K562 (cell line): ENCODE measurements around the gene TMEM135. TPM values are rescaled to one million over a fixed set of nuclear protein-coding genes. Genes with fewer than 3 reads are reported as not detected.

Experiments
- ATAC-seq: fragments of 200-7000 bp; cut with Tn5 transposase; 3 replicates; pipeline ENCODE4 v1.9.1; 2020; ENCODE audit warnings: moderate library complexity
- BruUV-seq: library from RNA; stranded (reverse); fragments of 400-500 nt; replicated peaks from 2 replicates; lab custom pipeline; 2021; lab: Mats Ljungman, UMichigan
- CTCF ChIA-PET: fragments of 300-600 bp; formaldehyde crosslinking; extraction: SDS; loops from one replicate; lab custom pipeline; 2021; ENCODE audit warnings: low intra/inter-chr PET ratio; lab: Yijun Ruan, JAX
- POLR2A ChIA-PET: fragments of 300-600, 350-650 bp; sonication (Branson Sonifier 250); formaldehyde crosslinking; extraction: SDS; loops from one replicate; lab custom pipeline; 2021; ENCODE audit warnings: antibody characterized with exemption, inconsistent platforms; lab: Yijun Ruan, JAX
- DNase-seq, 4 experiments: peaks; one replicate each; pipeline versions ENCODE4 v3.0.0 to v3.0.0-alpha.2; 2011 to 2018; ENCODE audit warnings: low spot score in 3 of 4, mixed read lengths in 3 of 4; ENCODE audit errors: extremely low read depth in 1 of 4
- FAIRE-seq: peaks from 2 replicates; lab custom pipeline; 2011; peaks lifted over from hg19 to GRCh38; lab: Jason Lieb, UNC
- H2AFZ ChIP-seq: 2 replicates; pipeline ENCODE4 v1.6.0; 2011; ENCODE audit warnings: low read depth, low read length, control low read depth, inconsistent platforms
- H3K27ac ChIP-seq: fragments of 200-600 bp; 3 replicates; pipeline ENCODE4 v1.8.0; 2011; ENCODE audit warnings: low read depth, mild to moderate bottlenecking, control low read depth, inconsistent platforms, low read length, moderate library complexity, mixed read lengths; ENCODE audit errors: extremely low read depth
- H3K27me3 ChIP-seq, 2 experiments: fragments of 300-600 bp in 1 of 2; 2 replicates in 1 of 2; 3 replicates in 1 of 2; pipeline versions ENCODE4 v1.6.0 to v1.8.0; 2011; ENCODE audit warnings: inconsistent platforms in 2 of 2, low read length in 2 of 2, mild to moderate bottlenecking in 1 of 2, mixed read lengths in 1 of 2, moderate library complexity in 1 of 2; ENCODE audit not compliant: control insufficient read depth in 2 of 2, insufficient read depth in 2 of 2
- H3K36me3 ChIP-seq: fragments of 300-600 bp; 3 replicates; pipeline ENCODE4 v1.8.0; 2011; ENCODE audit warnings: mild to moderate bottlenecking, low read length, inconsistent platforms; ENCODE audit not compliant: control insufficient read depth, insufficient read depth
- H3K4me1 ChIP-seq, 2 experiments: fragments of 200-600 bp in 1 of 2; replicated peaks in 1 of 2; 2 replicates in 1 of 2; 3 replicates in 1 of 2; pipeline versions ENCODE4 v1.5.1 to v1.8.0; 2011; ENCODE audit warnings: inconsistent platforms in 2 of 2, low read length in 2 of 2, mild to moderate bottlenecking in 1 of 2, mixed read lengths in 1 of 2, moderate library complexity in 1 of 2; ENCODE audit not compliant: control insufficient read depth in 2 of 2, insufficient read depth in 2 of 2
- H3K4me2 ChIP-seq: 2 replicates; pipeline ENCODE4 v1.6.1; 2011; ENCODE audit warnings: low read length, control low read depth, inconsistent platforms, mixed read lengths; ENCODE audit not compliant: insufficient read depth
- H3K4me3 ChIP-seq: fragments of 200-600 bp; sonication (generic), shearing (Covaris generic); 2 replicates; pipeline ENCODE4 v1.5.1; 2016; ENCODE audit warnings: control low read depth, inconsistent platforms
- H3K79me2 ChIP-seq: fragments of 200-600 bp; 3 replicates; pipeline ENCODE4 v1.8.0; 2011; ENCODE audit warnings: low read length, inconsistent platforms; ENCODE audit not compliant: control insufficient read depth, insufficient read depth
- H3K9ac ChIP-seq, 2 experiments: 2 replicates each; pipeline versions ENCODE4 v1.6.0 to v1.6.1; 2011; ENCODE audit warnings: low read depth in 2 of 2, low read length in 2 of 2, control low read depth in 1 of 2, inconsistent platforms in 1 of 2, mild to moderate bottlenecking in 1 of 2, mixed read lengths in 1 of 2; ENCODE audit not compliant: insufficient read depth in 1 of 2
- H3K9me1 ChIP-seq: one replicate; pipeline ENCODE4 v1.6.0; 2011; ENCODE audit warnings: inconsistent platforms, mild to moderate bottlenecking, low read length, moderate library complexity; ENCODE audit not compliant: control insufficient read depth, insufficient read depth
- H3K9me3 ChIP-seq: replicated peaks from 2 replicates; pipeline ENCODE4 v1.5.1; 2011; ENCODE audit warnings: low read depth, low read length, inconsistent platforms; ENCODE audit not compliant: control insufficient read depth, insufficient read depth
- H4K20me1 ChIP-seq: replicated peaks from 2 replicates; pipeline ENCODE4 v1.6.1; 2011; ENCODE audit warnings: low read length, inconsistent platforms, mixed read lengths; ENCODE audit not compliant: control insufficient read depth, insufficient read depth
- BRCA1 ChIP-seq, 2 experiments: fragments of 450-650 bp in 1 of 2; sonication (generic) in 1 of 2; formaldehyde crosslinking in 1 of 2; IDR thresholded peaks; 2 replicates each; pipeline versions ENCODE4 v1.5.0 to v1.6.1; 2017 to 2020; ENCODE audit warnings: mild to moderate bottlenecking in 1 of 2, missing genetic modification reagents in 1 of 2
- C11orf30 ChIP-seq: fragments of 450-650 bp; IDR thresholded peaks from 2 replicates; pipeline ENCODE4 v1.6.1; 2016; ENCODE audit warnings: low read depth, mild to moderate bottlenecking
- MAFF ChIP-seq: IDR thresholded peaks from 2 replicates; pipeline ENCODE4 v1.6.1; 2012; ENCODE audit warnings: low read length, improper control_type of control experiment
- MAFG ChIP-seq: fragments of 450-650 bp; conservative IDR thresholded peaks from 2 replicates; pipeline ENCODE4 v1.6.1; 2016; ENCODE audit warnings: missing genetic modification characterization, missing compliant biosample characterization
- SREBF1 ChIP-seq: fragments of 150-350 bp; IDR thresholded peaks from 2 replicates; pipeline ENCODE4 v1.6.1; 2014; ENCODE audit warnings: antibody characterized with exemption, low read depth, low read length, borderline replicate concordance
- SRSF7 ChIP-seq: fragments of 200-400 bp; formaldehyde crosslinking; optimal IDR thresholded peaks from 2 replicates; pipeline ENCODE3; 2017; ENCODE audit warnings: mild to moderate bottlenecking, low read depth, low read length
- ZFP30 ChIP-seq: fragments of 250-450 bp; sonication (Bioruptor Pico); IDR thresholded peaks from 2 replicates; pipeline ENCODE4 v1.8.0; 2022; ENCODE audit warnings: moderate library complexity, mild to moderate bottlenecking, inconsistent platforms, borderline replicate concordance
- ZNF140 ChIP-seq: fragments of 250-450 bp; sonication (Bioruptor Pico); IDR thresholded peaks from 2 replicates; pipeline ENCODE4 v1.8.0; 2021; ENCODE audit warnings: moderate library complexity, mild to moderate bottlenecking, inconsistent platforms
- ZNF316 ChIP-seq: fragments of 450-650 bp; IDR thresholded peaks from 2 replicates; pipeline ENCODE4 v1.6.1; 2016
- WGBS: fragments of 100-300 bp; shearing (Covaris generic); methylation state at CpG from one replicate; pipeline ENCODE4 v1.1.6; 2016; ENCODE audit warnings: low coverage, mixed read lengths; ENCODE audit not compliant: insufficient coverage; ENCODE audit errors: missing lambda C conversion rate; 5-methylcytosine and 5-hydroxymethylcytosine counted together
- in situ Hi-C: fragments of 300-500 bp; cut with MboI; formaldehyde crosslinking; loops from 4 replicates; pipeline ENCODE4 v1.15.0; 2018; ENCODE audit warnings: inconsistent platforms, mixed read lengths
- intact Hi-C: fragments of 100-400 bp; cut with micrococcal nuclease; formaldehyde crosslinking; loops from 2 replicates; pipeline ENCODE4 v1.14.2; 2022
- polyA plus RNA-seq, 8 experiments: library from polyadenylated mRNA; depleted of rRNA in 4 of 8; stranded (reverse) in 5 of 8; unstranded in 3 of 8; fragments of >200 nt; fragmentation: Nextera tagmentation in 2 of 8; fragmentation: Illumina TruSeq in 1 of 8; extraction: Ambion mirVana in 2 of 8; extraction: Trizol in 1 of 8; gene quantifications; 2 replicates each; pipeline versions ENCODE4 v1.2.1 to v1.2.3, GENCODE V29; 2011 to 2014; ENCODE audit warnings: inconsistent platforms in 1 of 8, missing spikeins in 1 of 8
- total RNA-seq, 7 experiments: library from RNA; depleted of rRNA in 6 of 7; stranded (reverse); fragments of >200 nt in 6 of 7; fragmentation: Illumina TruSeq in 2 of 7; extraction: Trizol in 2 of 7; gene quantifications; 2 replicates each; pipeline versions ENCODE4 v1.2.1 to v1.2.3, GENCODE V29; 2011 to 2021; ENCODE audit warnings: low replicate concordance in 1 of 7

TMEM135 gene
- total and polyA plus RNA-seq, 9 of the 15 experiments (the other 6 are each of a cell fraction or from before 2014, with no cell fraction given), result 17.3 to 53.6 (median 24.9) TPM

GRCh38 chr11:87043894-87044293 lies 6.2 kb downstream of the TMEM135 start (continued):
- TF ChIP-seq BRCA1 (IDR thresholded peaks at IDR 0.05) (no peak), BRCA1 (CRISPR knock-in tag; IDR thresholded peaks at IDR 0.05) (no peak), SREBF1 (no peak)

GRCh38 chr11:87046824-87047223 lies 9.1 kb downstream of the TMEM135 start:
- 0 out of 2 replicates have a peak, but pooled peaks have one; percentile 17 for TF ChIP-seq MAFG (tag)
- TF ChIP-seq ZFP30 (CRISPR knock-in tag), result no peak
- no peak for TF ChIP-seq SRSF7
- TF ChIP-seq ZNF316, result peak; percentile 56; the same call in 1 of the 2 replicates
- TF ChIP-seq ZNF140 (CRISPR knock-in tag), result no peak
- TF ChIP-seq C11orf30, result peak; percentile 26; the same call in 1 of the 2 replicates
- peak; percentile 13; the same call in 1 of the 2 replicates for TF ChIP-seq MAFF
- WGBS, result 93% methylated on average over 2 of the region's 2 CpGs
- no peak for FAIRE-seq
- no peaks in the 10 kb centered on the region for H3K27me3 ChIP-seq
- no peak overlapping the region for H3K4me2 ChIP-seq
- H4K20me1 ChIP-seq, result no peaks in the 10 kb centered on the region
- H3K4me1 ChIP-seq, result no peaks in the 10 kb centered on the region
- no peak overlapping the region for H2AFZ ChIP-seq
- intact Hi-C loops (no loop called here), in situ Hi-C loops (no loop called here)
- no peak for ATAC-seq
- POLR2A ChIA-PET, result no interaction called here
- peaks cover 38% of the 10 kb centered on the region; the same call in 2 of the 3 replicates for H3K36me3 ChIP-seq
- H3K79me2 ChIP-seq, result peaks cover 41% of the 10 kb centered on the region
- no peak overlapping the region for H3K4me3 ChIP-seq
- BruUV-seq, result no TSS peak
- no peak overlapping the region for H3K9ac ChIP-seq
- H3K9me3 ChIP-seq, result peaks cover 2% of the 10 kb centered on the region
- DNase-seq, result no peak
- no peak overlapping the region for H3K27ac ChIP-seq
- no peaks in the 10 kb centered on the region for H3K9me1 ChIP-seq
- CTCF ChIA-PET, result no interaction called here
